ENCODE results near the gene CCNL2. TPM values are rescaled to one million over a fixed set of nuclear protein-coding genes. Genes with fewer than 3 reads are reported as not detected.

The CCNL2 gene
- total and polyA plus RNA-seq, 2 donors (not counting 1 experiment from before 2014, with no cell fraction given): 102 to 116 TPM

DNA sequence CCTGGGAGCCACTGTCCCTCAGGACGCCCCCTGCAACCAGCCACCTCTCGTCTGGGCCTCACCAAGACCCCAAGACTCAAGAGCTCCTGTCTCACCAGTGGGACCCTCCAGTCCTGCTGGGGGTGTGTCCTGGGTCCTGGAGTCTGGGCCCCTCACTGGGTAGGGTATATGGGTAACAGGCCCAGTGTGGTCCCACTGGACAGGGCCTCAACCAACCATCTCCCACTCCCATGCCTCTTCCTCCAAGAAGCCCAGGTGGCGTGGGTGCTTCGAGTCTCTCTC is 35.6 kb upstream of the CCNL2 start:
- no peak for TF ChIP-seq EZH2 (IDR thresholded peaks at IDR 0.05; ENCODE audit: low read length, missing control alignments)
- TF ChIP-seq CTCF (conservative IDR thresholded peaks at IDR 0.05 in 1 of 2, IDR thresholded peaks at IDR 0.05 in 1 of 2; ENCODE audit: low read depth in 1 of 2, low read length in 2 of 2): no peak
- H3K9ac ChIP-seq (ENCODE audit: insufficient read depth, low read length): no peak overlapping the region

GRCh38 chr1:1434131-1434823 is 35.1 kb upstream of the CCNL2 start:
- H2AFZ ChIP-seq (ENCODE audit: low read length): no peak overlapping the region
- H3K4me2 ChIP-seq (ENCODE audit: extremely low read depth, insufficient read depth, low read length): peak overlapping the region; percentile 25

More for the DNA sequence above, 35.6 kb upstream of the CCNL2 start:
- Histone ChIP-seq H3K27me3 (ENCODE audit: control insufficient read depth, insufficient read depth, low read length) (no peaks in the 10 kb centered on the region), H3K36me3 (ENCODE audit: control insufficient read depth, insufficient read depth, low read length) (no peaks in the 10 kb centered on the region), H3K9me3 (ENCODE audit: control insufficient read depth, insufficient read depth, low read depth, low read length) (no peaks in the 10 kb centered on the region), H3K4me2 (ENCODE audit: extremely low read depth, insufficient read depth, low read length) (no peak overlapping the region), H3K4me1 (ENCODE audit: control insufficient read depth, extremely low read depth, insufficient read depth, low read length) (peaks cover 26% of the 10 kb centered on the region), H3K79me2 (ENCODE audit: control insufficient read depth, insufficient read depth, low read length) (no peaks in the 10 kb centered on the region), H3K27ac (ENCODE audit: insufficient read depth, low read length) (no peak overlapping the region), H3K4me3 (replicated peaks in 1 of 4; ENCODE audit: control extremely low read depth in 1 of 4, insufficient read depth in 1 of 4, low read depth in 3 of 4, low read length in 4 of 4) (no peak overlapping the region), H2AFZ (ENCODE audit: low read length) (no peak overlapping the region), H4K20me1 (ENCODE audit: control insufficient read depth, extremely low read depth, insufficient read depth, low read length) (no peaks in the 10 kb centered on the region)
- DNase-seq (ENCODE audit: low read depth in 2 of 2): no peak

DNA sequence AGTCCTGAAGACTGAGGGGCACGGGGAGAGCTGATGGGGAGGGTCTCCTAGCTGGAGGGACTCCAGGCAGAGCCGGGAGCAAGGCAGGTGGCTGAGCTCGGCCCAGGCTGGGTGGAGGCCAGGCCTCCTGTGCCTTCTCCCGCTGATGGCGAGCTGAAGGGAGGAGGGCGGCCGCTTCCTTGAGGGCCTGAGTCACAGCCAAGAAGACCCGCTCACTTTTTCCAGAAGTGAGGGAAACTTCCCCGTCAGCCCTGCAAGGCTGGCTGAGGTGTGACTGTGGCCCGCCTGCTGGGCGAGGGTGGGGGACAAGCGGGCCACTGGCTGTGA is 34.6 kb upstream of the CCNL2 start:
- Histone ChIP-seq H3K79me2 (ENCODE audit: control insufficient read depth, insufficient read depth, low read length) (no peaks in the 10 kb centered on the region), H3K4me2 (ENCODE audit: extremely low read depth, insufficient read depth, low read length) (no peak overlapping the region), H3K27me3 (ENCODE audit: control insufficient read depth, insufficient read depth, low read length) (no peaks in the 10 kb centered on the region), H2AFZ (ENCODE audit: low read length) (no peak overlapping the region), H3K4me1 (ENCODE audit: control insufficient read depth, extremely low read depth, insufficient read depth, low read length) (peaks cover 29% of the 10 kb centered on the region), H3K9me3 (ENCODE audit: control insufficient read depth, insufficient read depth, low read depth, low read length) (no peaks in the 10 kb centered on the region), H3K4me3 (replicated peaks in 1 of 4; ENCODE audit: control extremely low read depth in 1 of 4, insufficient read depth in 1 of 4, low read depth in 3 of 4, low read length in 4 of 4) (no peak overlapping the region), H3K36me3 (ENCODE audit: control insufficient read depth, insufficient read depth, low read length) (no peaks in the 10 kb centered on the region), H4K20me1 (ENCODE audit: control insufficient read depth, extremely low read depth, insufficient read depth, low read length) (no peaks in the 10 kb centered on the region), H3K9ac (ENCODE audit: insufficient read depth, low read length) (no peak overlapping the region), H3K27ac (ENCODE audit: insufficient read depth, low read length) (no peak overlapping the region)
- no peak for TF ChIP-seq EZH2 (IDR thresholded peaks at IDR 0.05; ENCODE audit: low read length, missing control alignments)
- TF ChIP-seq CTCF (conservative IDR thresholded peaks at IDR 0.05 in 1 of 2, IDR thresholded peaks at IDR 0.05 in 1 of 2; ENCODE audit: low read depth in 1 of 2, low read length in 2 of 2): no peak
- DNase-seq (ENCODE audit: low read depth in 2 of 2): peak in 1 of 2 donors; percentile 79

More at GRCh38 chr1:1434131-1434823, 35.1 kb upstream of the CCNL2 start:
- Histone ChIP-seq H3K27me3 (ENCODE audit: control insufficient read depth, insufficient read depth, low read length) (no peaks in the 10 kb centered on the region), H3K4me1 (ENCODE audit: control insufficient read depth, extremely low read depth, insufficient read depth, low read length) (peaks cover 29% of the 10 kb centered on the region), H3K36me3 (ENCODE audit: control insufficient read depth, insufficient read depth, low read length) (no peaks in the 10 kb centered on the region), H4K20me1 (ENCODE audit: control insufficient read depth, extremely low read depth, insufficient read depth, low read length) (no peaks in the 10 kb centered on the region), H3K79me2 (ENCODE audit: control insufficient read depth, insufficient read depth, low read length) (no peaks in the 10 kb centered on the region), H3K9ac (ENCODE audit: insufficient read depth, low read length) (no peak overlapping the region), H3K9me3 (ENCODE audit: control insufficient read depth, insufficient read depth, low read depth, low read length) (no peaks in the 10 kb centered on the region), H3K27ac (ENCODE audit: insufficient read depth, low read length) (no peak overlapping the region), H3K4me3 (replicated peaks in 1 of 4; ENCODE audit: control extremely low read depth in 1 of 4, insufficient read depth in 1 of 4, low read depth in 3 of 4, low read length in 4 of 4) (no peak overlapping the region)
- no peak for TF ChIP-seq CTCF (conservative IDR thresholded peaks at IDR 0.05 in 1 of 2, IDR thresholded peaks at IDR 0.05 in 1 of 2; ENCODE audit: low read depth in 1 of 2, low read length in 2 of 2)
- TF ChIP-seq EZH2 (IDR thresholded peaks at IDR 0.05; ENCODE audit: low read length, missing control alignments): no peak
- DNase-seq (ENCODE audit: low read depth in 2 of 2): peak in 1 of 2 donors; percentile 45

Data from fibroblast of lung (primary cell).